HEK293T (cell line): ENCODE measurements around the gene CHST15.
A peak's percentile ranks its signal among the peaks of the same experiment; 100 is the strongest.

ENCODE experiments used
- CTCF ChIA-PET: fragments of 350-600 bp; formaldehyde crosslinking; extraction: SDS; loops from one replicate; lab custom pipeline; 2021; ENCODE audit warnings: antibody characterized with exemption, inconsistent platforms; lab: Yijun Ruan, JAX
- POLR2A ChIA-PET: fragments of 350-600 bp; formaldehyde crosslinking; extraction: SDS; loops from one replicate; lab custom pipeline; 2020; ENCODE audit warnings: antibody characterized with exemption, inconsistent platforms; lab: Yijun Ruan, JAX
- DNase-seq: peaks from one replicate; pipeline ENCODE4 v3.0.0; 2012; ENCODE audit warnings: mixed read lengths; ENCODE audit errors: extremely low spot score
- ARNT ChIP-seq: fragments of 450-650 bp; IDR thresholded peaks from 2 replicates; pipeline ENCODE4 v1.6.1; 2017; ENCODE audit warnings: mild to moderate bottlenecking
- BHLHE40 ChIP-seq: fragments of 450-650 bp; IDR thresholded peaks from 2 replicates; pipeline ENCODE4 v1.6.1; 2016; ENCODE audit warnings: mild to moderate bottlenecking, moderate library complexity, borderline replicate concordance
- CTBP1 ChIP-seq: fragments of 450-650 bp; IDR thresholded peaks from 2 replicates; pipeline ENCODE4 v1.6.1; 2016; ENCODE audit warnings: borderline replicate concordance
- ELF4 ChIP-seq: fragments of 450-650 bp; IDR thresholded peaks from 2 replicates; pipeline ENCODE4 v1.6.1; 2017; ENCODE audit warnings: antibody characterized with exemption
- FOXA1 ChIP-seq: fragments of 450-650 bp; IDR thresholded peaks from 2 replicates; pipeline ENCODE4 v1.6.1; 2016; ENCODE audit warnings: mild to moderate bottlenecking
- FOXK2 ChIP-seq: fragments of 450-650 bp; IDR thresholded peaks from 2 replicates; pipeline ENCODE4 v1.6.1; 2016; ENCODE audit warnings: mild to moderate bottlenecking
- FOXM1 ChIP-seq: fragments of 450-650 bp; IDR thresholded peaks from 2 replicates; pipeline ENCODE4 v1.6.1; 2017; ENCODE audit warnings: mild to moderate bottlenecking, borderline replicate concordance
- HDGF ChIP-seq: fragments of 450-650 bp; IDR thresholded peaks from 2 replicates; pipeline ENCODE4 v1.6.1; 2017; ENCODE audit warnings: antibody characterized with exemption, borderline replicate concordance
- L3MBTL2 ChIP-seq: fragments of 450-650 bp; conservative IDR thresholded peaks from 2 replicates; pipeline ENCODE4 v1.6.1; 2016; ENCODE audit warnings: mild to moderate bottlenecking
- LEF1 ChIP-seq: fragments of 450-650 bp; IDR thresholded peaks from 2 replicates; pipeline ENCODE4 v1.6.1; 2017; ENCODE audit warnings: mild to moderate bottlenecking, borderline replicate concordance
- NFRKB ChIP-seq: fragments of 450-650 bp; IDR thresholded peaks from 2 replicates; pipeline ENCODE4 v1.6.1; 2016; ENCODE audit warnings: mild to moderate bottlenecking, moderate library complexity
- SP1 ChIP-seq: fragments of 450-650 bp; IDR thresholded peaks from 2 replicates; pipeline ENCODE4 v1.6.1; 2017
- SUZ12 ChIP-seq: fragments of 450-650 bp; IDR thresholded peaks from 2 replicates; pipeline ENCODE4 v1.6.1; 2016; ENCODE audit warnings: mild to moderate bottlenecking
- TARDBP ChIP-seq: fragments of 450-650 bp; IDR thresholded peaks from 2 replicates; pipeline ENCODE4 v1.6.1; 2016
- ZNF384 ChIP-seq: fragments of 450-650 bp; IDR thresholded peaks from 2 replicates; pipeline ENCODE4 v1.6.1; 2016
- TF ChIP-seq, protein P1 (sequence below): fragments of 450-650 bp; IDR thresholded peaks from 2 replicates; pipeline ENCODE4 v1.6.1; 2016

CHST15 gene

DNA sequence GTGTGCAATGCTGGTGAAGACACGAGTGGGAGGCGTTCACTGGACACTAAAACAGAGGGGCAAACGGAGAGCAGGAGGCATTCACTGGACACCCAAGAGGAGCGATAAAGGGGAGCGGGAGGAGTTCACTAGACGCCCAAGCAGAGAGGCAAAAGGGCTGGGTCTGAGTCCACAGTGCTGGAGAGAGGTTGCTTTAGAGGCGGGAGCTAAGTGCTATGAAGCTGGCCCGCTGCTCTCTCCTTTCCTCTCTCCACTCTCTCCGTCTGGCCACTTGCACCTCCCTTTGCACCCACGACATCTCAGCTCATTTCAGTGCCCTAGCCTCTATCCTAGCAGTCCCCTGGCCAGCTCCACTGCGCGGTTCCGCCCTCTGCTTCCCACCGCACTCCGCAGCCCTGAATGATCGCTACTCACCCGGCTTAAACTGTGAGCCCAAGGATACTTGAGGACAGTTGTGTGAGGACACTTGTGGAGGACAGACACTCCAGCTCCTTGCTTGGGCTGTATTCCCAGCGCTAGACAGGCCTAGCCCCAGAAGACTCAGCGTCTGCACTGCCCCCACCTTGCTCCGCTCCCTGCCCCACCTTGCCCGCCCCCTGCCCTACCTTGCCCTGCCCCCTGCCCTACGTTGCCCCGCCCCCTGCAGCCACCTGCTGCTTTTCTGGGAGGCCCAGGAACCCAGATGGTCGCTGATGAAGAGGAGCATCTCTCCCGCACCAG is 123.0 kb downstream of the CHST15 start:
- ChIA-PET CTCF (interaction anchor here (0.6 to 1.4 kb wide), 2 partner anchors 386 to 388 kb away, joined by 3 to 5 read pairs; no protein-coding TSS in a partner anchor), POLR2A (no interaction called here)
- TF ChIP-seq TARDBP (no peak), ELF4 (no peak), HDGF (no peak), FOXA1 (no peak)
- DNase-seq, result no peak

DNA sequence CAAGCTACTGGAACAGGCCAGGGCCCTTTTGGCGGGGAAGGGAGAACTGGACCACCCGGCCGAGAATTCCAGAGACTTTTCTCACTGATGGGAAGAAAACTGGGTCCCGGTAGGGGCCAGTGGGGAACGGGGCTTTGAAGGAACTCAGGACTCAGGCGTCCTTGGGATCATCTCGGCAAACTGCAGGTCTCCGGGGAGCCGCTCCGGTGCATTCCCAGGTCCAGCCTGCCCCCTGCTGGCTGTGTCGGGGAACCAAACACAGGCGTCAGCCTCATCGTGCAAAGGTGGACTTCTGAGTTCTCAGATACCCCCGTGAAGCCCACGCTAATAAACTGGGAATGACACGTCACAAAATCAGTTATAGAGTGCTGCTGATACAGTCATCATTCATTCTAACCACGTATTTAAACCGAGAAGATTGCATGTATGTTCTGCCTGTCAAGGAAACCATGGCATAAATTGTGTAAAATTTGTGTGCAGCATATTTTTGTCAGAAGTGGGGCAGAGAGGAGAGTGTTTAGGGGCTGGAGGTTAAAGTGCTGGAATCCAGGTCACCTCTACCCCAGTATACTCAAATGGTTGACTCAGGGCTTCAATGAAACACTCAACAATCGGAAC is 125.7 kb downstream of the CHST15 start:
- POLR2A ChIA-PET, result no interaction called here
- DNase-seq, result peak; percentile 88
- CTCF ChIA-PET, result interaction anchor here (0.7 to 2.1 kb wide), 3 partner anchors 27 to 1299 kb away, joined by 3 to 5 read pairs (median 3); no protein-coding TSS in a partner anchor
- TF ChIP-seq FOXK2, result no peak
- TF ChIP-seq ZNF384, result no peak
- TF ChIP-seq CTBP1, result no peak
- no peak for TF ChIP-seq FOXA1
- no peak for TF ChIP-seq BHLHE40
- no peak for TF ChIP-seq L3MBTL2
- no peak for TF ChIP-seq SUZ12
- TF ChIP-seq NFRKB, result no peak
- TF ChIP-seq, protein P1, sequence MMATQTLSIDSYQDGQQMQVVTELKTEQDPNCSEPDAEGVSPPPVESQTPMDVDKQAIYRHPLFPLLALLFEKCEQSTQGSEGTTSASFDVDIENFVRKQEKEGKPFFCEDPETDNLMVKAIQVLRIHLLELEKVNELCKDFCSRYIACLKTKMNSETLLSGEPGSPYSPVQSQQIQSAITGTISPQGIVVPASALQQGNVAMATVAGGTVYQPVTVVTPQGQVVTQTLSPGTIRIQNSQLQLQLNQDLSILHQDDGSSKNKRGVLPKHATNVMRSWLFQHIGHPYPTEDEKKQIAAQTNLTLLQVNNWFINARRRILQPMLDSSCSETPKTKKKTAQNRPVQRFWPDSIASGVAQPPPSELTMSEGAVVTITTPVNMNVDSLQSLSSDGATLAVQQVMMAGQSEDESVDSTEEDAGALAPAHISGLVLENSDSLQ, result no peak

DNA sequence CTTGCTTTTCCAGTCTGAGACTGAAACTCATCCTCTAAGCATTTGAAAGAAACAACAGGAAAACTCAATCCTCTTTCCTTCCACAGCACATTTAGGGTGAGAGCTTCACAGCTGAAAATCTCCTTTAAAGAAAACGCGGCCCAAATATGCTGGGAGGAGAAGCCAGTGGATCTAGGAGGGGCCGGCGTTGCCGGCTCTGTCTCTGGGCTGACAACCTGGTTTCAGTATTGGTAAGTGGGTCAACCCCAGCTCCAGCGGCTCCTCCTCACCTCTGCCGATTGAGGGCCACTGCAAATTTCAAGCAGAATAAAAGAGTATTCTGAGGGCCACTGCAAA is 126.5 kb downstream of the CHST15 start:
- CTCF ChIA-PET, result interaction anchor here (0.7 to 2.1 kb wide), 3 partner anchors 28 to 393 kb away, joined by 3 to 6 read pairs (median 5); no protein-coding TSS in a partner anchor
- no peak for DNase-seq
- POLR2A ChIA-PET, result no interaction called here

DNA sequence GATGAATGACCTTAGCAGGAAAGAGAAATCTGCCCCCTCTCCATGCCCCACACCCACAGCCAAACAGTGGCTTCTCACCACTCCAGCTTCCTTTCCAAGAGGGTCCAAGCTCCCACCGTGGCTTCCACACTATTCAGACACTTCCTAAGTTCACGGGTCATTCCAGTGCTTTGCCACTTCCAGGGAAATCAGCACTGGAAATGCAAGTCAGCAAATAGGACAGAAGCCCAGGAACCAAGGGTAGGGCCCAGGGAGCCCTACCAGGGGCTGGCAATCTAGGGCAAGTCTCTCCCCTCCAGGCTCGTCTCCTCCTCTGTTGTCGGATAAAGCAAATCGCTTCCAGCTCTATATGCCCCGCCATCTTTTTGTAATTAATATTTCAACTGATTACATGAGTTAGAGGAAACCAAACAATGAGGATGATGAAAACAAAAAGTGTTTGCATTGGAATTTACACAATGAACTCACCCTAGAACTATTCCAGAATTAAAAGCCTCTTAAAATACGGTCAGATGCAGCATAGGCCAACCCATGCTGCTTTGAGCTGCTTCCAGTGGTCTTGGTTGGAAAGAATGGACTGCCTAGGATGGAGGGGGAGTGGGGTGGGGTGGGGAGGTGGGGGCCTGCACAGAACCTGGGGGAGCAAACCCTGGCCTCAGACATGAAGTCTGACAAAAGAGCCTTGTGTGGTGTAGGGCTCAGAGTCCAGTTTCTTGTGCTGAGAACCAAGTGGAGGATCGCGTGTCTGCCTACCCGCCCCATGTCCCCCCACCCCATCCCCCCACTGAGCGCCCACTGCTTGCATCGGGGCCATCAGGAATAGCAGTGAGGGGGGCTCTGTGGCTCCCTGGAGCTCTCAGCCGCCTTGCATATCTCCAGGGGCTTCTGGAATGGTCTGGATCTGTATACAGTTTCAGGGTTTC is 127.2 kb downstream of the CHST15 start:
- POLR2A ChIA-PET, result no interaction called here
- DNase-seq, result no peak
- CTCF ChIA-PET, result interaction anchor here (2.1 kb wide), 2 partner anchors 384 to 393 kb away, joined by 5 to 6 read pairs; no protein-coding TSS in a partner anchor
- TF ChIP-seq ARNT (no peak), ELF4 (no peak), L3MBTL2 (no peak), FOXM1 (no peak), FOXA1 (no peak), FOXK2 (no peak)
- TF ChIP-seq, protein P1, result no peak

More for the DNA sequence above, 126.5 kb downstream of the CHST15 start:
- TF ChIP-seq NFRKB, result no peak

DNA sequence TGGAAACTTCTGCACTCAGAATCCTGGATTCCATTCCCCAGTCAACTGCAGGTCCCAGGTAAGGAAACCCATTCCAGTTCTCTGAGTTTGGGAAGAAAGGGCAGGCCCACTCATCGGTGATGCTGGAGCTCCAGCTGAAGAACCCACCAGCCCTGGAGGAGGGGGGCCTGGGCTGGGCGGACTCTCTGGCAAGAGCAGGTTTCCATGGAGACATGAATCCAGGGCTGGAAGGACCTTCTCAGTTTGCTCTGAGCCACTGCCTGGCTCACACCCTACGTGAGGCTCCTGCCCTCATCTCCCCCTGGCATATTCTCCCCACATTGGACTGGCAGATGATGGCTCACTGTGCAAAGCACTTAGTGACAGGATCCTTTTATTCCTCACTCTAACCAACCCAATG is 128.4 kb downstream of the CHST15 start:
- ChIA-PET POLR2A (no interaction called here), CTCF (interaction anchor here (2.1 to 3.0 kb wide), 2 partner anchors 382 to 383 kb away, joined by 6 to 11 read pairs; no protein-coding TSS in a partner anchor)
- TF ChIP-seq L3MBTL2, result no peak
- TF ChIP-seq BHLHE40, result no peak
- no peak for TF ChIP-seq HDGF
- no peak for TF ChIP-seq ELF4
- TF ChIP-seq LEF1, result no peak
- no peak for DNase-seq

DNA sequence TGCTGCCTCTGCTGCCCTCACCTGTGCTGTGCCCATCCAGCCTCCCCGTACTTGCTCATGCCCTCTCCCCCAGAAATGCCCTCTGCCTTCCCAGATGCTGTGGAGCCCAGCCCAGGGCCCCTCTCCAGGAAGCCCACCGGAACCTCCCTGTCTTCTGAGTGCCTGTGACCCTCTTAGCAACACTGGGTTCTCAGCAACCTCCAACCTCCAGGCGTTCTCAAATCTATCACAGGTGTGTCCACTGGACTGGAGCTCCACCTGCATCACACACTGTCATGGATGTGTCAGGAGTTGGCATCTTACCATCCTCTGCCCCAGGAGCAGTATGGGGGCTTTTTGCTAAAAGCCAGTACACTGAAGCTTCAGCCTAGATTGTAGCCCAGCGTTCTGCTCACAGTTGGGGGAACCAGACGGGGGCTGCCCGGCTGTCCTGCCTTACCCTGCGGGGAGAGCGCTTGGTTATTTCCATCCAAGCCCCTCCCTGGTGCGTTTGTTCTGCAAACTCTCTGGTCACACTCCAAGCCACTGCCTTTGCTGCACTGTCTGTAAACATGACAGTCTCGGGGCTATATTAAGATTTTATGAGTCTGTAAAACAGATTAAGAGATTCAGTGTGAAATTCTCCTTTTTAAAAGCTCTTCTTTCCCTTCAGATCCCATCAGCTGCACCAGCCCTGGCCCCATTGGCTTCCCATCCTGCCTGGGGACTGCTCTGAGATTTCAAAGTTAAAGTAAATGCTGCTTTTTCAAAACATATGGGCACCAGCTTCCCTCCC is 130.5 kb downstream of the CHST15 start:
- no peak for TF ChIP-seq HDGF
- no peak for TF ChIP-seq LEF1
- no peak for TF ChIP-seq FOXA1
- no peak for TF ChIP-seq L3MBTL2
- no peak for TF ChIP-seq ZNF384
- no peak for TF ChIP-seq FOXK2
- TF ChIP-seq SUZ12, result no peak
- no peak for TF ChIP-seq TARDBP
- TF ChIP-seq SP1, result no peak
- TF ChIP-seq BHLHE40, result no peak
- no peak for TF ChIP-seq NFRKB
- TF ChIP-seq FOXM1, result no peak
- no peak for TF ChIP-seq ELF4
- TF ChIP-seq, protein P1, result no peak
- no peak for TF ChIP-seq CTBP1
- TF ChIP-seq ARNT, result no peak
- POLR2A ChIA-PET, result no interaction called here
- no peak for DNase-seq
- CTCF ChIA-PET, result interaction anchor here (3.0 kb wide), 1 partner anchor 380 kb away, joined by 11 read pairs; no protein-coding TSS in a partner anchor
